Liver (tissue), 3 donors: ENCODE measurements around the gene MLLT10.

ENCODE experiments used
- JUND ChIP-seq, 2 donors: IDR thresholded peaks; 2 replicates each; pipeline ENCODE4 v1.6.1; 2016; ENCODE audit warnings: antibody characterized with exemption in 2 of 2
- MAX ChIP-seq: IDR thresholded peaks from 2 replicates; pipeline ENCODE4 v1.6.1; 2016; ENCODE audit warnings: antibody characterized with exemption
- RAD21 ChIP-seq, 2 donors: IDR thresholded peaks; 2 replicates each; pipeline ENCODE4 v1.6.1; 2016; ENCODE audit warnings: antibody characterized with exemption in 2 of 2, mild to moderate bottlenecking in 2 of 2
- ZBTB33 ChIP-seq: IDR thresholded peaks from 2 replicates; pipeline ENCODE4 v1.6.1; 2016; ENCODE audit warnings: antibody characterized with exemption
- TF ChIP-seq, protein P1 (sequence below): fragments of 150-350 bp; IDR thresholded peaks from 2 replicates; pipeline ENCODE4 v1.5.1; 2017; ENCODE audit warnings: improper control_type of control experiment, low read depth, low read length; ENCODE audit not compliant: missing input control
- TF ChIP-seq, protein P2 (sequence below): IDR thresholded peaks from 2 replicates; pipeline ENCODE4 v1.6.1; 2016; ENCODE audit warnings: antibody characterized with exemption, mild to moderate bottlenecking
- donor health status: healthy.
- donor health status: healthy.

DNA sequence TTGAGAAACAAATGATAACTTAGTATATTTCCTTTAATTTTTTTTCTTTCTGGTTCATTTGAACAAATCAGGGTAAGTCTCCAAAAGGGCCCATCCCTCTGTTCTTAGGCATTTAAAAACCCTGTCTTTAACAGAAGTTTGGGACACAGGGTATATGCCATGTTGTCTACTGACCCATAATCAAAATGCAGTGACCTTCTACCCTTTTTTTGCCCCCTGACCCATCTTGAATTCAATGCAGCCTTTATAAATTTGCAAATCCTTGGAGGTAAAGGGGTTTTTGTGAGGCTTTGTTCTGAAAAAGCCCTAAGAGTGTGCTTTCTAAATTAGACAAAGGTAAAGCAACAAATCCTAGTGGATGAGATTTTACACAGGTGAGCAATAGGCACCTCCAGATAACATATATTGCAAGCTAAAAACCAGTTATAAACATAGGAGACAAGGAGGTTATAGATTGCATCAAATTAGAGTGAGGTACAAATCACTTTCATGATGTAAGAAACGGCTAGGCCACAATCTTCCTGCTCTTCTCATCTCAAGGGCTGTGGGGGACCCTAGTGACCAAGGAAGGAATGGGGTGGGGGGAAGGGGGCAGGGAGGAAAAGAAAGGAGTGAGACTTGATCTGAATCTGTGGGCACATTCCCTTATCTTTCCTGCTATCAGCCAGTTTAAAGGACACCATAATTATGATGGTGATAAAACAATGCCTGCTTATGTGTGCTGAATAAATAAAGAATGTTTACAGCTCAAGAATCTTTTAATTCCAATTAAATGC lies 11.2 kb upstream of the MLLT10 start:
- no peak for TF ChIP-seq ZBTB33
- TF ChIP-seq, protein P1, sequence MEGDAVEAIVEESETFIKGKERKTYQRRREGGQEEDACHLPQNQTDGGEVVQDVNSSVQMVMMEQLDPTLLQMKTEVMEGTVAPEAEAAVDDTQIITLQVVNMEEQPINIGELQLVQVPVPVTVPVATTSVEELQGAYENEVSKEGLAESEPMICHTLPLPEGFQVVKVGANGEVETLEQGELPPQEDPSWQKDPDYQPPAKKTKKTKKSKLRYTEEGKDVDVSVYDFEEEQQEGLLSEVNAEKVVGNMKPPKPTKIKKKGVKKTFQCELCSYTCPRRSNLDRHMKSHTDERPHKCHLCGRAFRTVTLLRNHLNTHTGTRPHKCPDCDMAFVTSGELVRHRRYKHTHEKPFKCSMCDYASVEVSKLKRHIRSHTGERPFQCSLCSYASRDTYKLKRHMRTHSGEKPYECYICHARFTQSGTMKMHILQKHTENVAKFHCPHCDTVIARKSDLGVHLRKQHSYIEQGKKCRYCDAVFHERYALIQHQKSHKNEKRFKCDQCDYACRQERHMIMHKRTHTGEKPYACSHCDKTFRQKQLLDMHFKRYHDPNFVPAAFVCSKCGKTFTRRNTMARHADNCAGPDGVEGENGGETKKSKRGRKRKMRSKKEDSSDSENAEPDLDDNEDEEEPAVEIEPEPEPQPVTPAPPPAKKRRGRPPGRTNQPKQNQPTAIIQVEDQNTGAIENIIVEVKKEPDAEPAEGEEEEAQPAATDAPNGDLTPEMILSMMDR: no peak
- TF ChIP-seq, protein P2, sequence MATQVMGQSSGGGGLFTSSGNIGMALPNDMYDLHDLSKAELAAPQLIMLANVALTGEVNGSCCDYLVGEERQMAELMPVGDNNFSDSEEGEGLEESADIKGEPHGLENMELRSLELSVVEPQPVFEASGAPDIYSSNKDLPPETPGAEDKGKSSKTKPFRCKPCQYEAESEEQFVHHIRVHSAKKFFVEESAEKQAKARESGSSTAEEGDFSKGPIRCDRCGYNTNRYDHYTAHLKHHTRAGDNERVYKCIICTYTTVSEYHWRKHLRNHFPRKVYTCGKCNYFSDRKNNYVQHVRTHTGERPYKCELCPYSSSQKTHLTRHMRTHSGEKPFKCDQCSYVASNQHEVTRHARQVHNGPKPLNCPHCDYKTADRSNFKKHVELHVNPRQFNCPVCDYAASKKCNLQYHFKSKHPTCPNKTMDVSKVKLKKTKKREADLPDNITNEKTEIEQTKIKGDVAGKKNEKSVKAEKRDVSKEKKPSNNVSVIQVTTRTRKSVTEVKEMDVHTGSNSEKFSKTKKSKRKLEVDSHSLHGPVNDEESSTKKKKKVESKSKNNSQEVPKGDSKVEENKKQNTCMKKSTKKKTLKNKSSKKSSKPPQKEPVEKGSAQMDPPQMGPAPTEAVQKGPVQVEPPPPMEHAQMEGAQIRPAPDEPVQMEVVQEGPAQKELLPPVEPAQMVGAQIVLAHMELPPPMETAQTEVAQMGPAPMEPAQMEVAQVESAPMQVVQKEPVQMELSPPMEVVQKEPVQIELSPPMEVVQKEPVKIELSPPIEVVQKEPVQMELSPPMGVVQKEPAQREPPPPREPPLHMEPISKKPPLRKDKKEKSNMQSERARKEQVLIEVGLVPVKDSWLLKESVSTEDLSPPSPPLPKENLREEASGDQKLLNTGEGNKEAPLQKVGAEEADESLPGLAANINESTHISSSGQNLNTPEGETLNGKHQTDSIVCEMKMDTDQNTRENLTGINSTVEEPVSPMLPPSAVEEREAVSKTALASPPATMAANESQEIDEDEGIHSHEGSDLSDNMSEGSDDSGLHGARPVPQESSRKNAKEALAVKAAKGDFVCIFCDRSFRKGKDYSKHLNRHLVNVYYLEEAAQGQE: no peak
- TF ChIP-seq RAD21 (IDR thresholded peaks at IDR 0.05): no peak
- TF ChIP-seq JUND (IDR thresholded peaks at IDR 0.05): no peak
- no peak for TF ChIP-seq MAX
